HG03039 (cell line): ENCODE measurements around the gene FTSJ1.
"Not testable (repeated sequence)": the region's sequence is repeated elsewhere in the genome, so short reads cannot be mapped to it uniquely, and the experiment has no call there.

Experiments
- ATAC-seq: cut with Tn5 transposase; IDR thresholded peaks from one replicate; pipeline ENCODE4 v1.9.1; 2021; ENCODE audit warnings: mild to moderate bottlenecking, moderate library complexity; ENCODE audit not compliant: unreplicated experiment

The FTSJ1 gene

GRCh38 chrX:48492293-48492910 is 16.4 kb downstream of the FTSJ1 start:
- ATAC-seq = no peak

- ATAC-seq = no peak
Measured at GRCh38 chrX:48493890-48494364, 17.9 kb downstream of the FTSJ1 start.

- ATAC-seq = no peak
Measured at GRCh38 chrX:48496660-48497059, 20.7 kb downstream of the FTSJ1 start.

DNA sequence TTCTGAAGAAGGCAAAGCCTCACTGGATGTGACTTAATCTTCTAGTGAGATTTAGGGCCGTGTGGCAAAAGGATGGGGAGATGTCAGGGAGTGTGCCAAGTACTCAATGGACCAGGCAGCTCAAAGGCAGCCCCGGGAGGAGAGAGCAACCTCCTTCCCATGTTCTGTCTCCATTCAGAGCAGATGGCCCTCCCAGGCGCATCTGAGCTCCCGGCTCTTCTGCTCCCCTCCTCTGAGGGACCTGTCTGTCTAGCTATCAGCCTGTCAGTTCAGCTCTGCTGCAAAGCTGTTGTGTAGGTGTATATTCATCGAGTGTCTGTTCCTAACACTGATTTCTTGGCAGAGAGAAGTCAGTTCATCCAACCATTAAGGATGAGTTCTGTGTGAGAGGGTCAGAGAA is 21.9 kb downstream of the FTSJ1 start:
- ATAC-seq = no peak

GRCh38 chrX:48498374-48498809 is 22.4 kb downstream of the FTSJ1 start:
- no peak for ATAC-seq

DNA sequence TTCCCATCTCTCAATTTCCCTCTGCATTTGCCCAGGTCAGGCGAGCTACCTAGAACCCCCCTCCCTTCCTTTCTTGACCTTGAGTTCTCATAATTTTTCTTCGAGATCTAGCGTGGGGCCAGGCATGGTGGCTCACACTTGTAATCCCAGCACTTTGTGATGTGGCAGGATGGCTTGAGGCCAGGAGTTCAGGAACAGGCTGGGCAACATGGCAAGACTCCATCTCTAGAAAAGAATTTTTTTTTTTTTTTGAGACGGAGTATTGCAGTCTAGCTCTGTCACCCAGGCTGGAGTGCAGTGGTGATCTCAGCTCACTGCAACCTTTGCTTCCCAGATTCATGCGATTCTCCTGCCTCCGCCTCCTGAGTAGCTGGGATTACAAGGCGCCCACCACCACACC is 28.3 kb downstream of the FTSJ1 start:
- no peak for ATAC-seq

DNA sequence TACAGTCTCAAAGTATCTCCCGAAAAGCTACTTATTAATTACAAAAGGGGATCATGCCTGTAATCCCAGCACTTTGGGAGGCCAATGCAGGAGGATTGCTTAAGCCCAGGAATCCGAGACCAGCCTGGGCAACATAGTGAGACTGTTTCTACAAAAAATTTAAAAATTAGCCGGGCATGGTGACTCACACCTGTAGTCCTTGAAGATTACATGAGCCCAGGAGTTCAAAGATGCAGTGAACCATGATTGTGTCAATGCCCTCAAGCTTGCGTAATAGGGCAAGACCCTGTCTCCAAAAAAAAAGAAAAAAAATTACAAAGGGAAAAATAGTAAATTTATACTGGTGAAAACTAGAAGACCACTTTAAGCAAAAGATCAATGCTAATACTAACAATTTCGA is 29.5 kb downstream of the FTSJ1 start:
- ATAC-seq = no peak

DNA sequence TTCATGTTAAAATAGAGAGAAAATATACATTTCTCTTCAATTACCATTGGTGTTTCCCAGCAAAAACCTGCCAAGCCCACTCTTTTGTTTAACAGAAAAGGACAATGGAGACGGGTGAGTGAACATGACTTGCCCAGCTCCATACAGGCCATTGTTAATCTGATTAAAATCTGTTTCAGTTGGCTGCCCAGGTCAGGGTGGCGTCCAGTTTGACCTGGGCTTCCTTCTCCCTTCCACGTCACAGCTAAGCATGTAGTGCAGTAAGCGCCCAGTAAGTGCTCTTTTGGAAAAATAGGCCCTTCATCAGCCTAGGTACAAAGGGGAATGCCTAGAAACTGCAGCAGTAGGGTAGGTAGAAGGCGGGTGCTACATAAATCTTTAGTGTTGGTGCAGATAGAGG is 31.2 kb downstream of the FTSJ1 start:
- no peak for ATAC-seq

- ATAC-seq = peak; percentile 78
Measured at GRCh38 chrX:48508400-48509244, 32.6 kb downstream of the FTSJ1 start, which contains the start of gene PORCN. Gene PORCN, plus strand, starts transcription at chrX:48508992. Its CDS starts 829 bp downstream, at chrX:48509821.

DNA sequence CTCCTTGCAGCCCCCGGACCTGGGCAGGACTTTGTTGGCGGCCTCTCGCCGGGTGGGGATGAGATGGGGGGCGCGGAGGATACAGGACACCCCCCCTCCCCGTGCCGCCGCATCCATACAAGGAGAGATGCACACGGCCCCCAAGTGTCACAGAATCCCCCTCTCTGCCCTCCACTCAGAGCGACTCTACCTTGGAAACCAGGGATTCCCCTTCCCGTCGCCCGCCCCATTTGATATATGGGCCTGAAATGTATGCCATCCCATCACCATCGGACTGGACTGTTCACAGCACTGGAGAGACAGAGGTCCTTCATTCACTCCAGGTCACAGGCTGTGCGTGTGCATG is 33.2 kb downstream of the FTSJ1 start:
- no peak for ATAC-seq

- no peak for ATAC-seq
Measured at GRCh38 chrX:48509619-48510018, 33.6 kb downstream of the FTSJ1 start.

DNA sequence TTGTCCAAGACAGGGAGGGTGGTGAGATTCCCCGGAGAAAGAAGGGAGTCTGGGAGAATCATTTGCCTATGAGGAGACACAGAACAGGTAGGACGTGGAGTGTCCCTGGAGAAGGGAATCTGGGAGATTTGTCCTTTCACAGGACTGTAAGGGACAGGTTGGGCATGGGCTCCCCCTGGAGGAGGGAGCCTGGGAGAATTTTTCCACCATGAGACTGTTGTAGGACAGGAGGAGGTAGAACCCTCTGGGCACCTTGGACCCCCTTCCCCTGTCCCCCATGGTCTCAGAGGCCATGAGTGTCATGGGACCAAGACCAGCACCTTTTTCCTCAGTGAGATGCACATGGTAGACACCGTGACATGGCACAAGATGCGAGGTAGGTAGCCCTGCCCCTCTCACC is 35.6 kb downstream of the FTSJ1 start:
- ATAC-seq = no peak

DNA sequence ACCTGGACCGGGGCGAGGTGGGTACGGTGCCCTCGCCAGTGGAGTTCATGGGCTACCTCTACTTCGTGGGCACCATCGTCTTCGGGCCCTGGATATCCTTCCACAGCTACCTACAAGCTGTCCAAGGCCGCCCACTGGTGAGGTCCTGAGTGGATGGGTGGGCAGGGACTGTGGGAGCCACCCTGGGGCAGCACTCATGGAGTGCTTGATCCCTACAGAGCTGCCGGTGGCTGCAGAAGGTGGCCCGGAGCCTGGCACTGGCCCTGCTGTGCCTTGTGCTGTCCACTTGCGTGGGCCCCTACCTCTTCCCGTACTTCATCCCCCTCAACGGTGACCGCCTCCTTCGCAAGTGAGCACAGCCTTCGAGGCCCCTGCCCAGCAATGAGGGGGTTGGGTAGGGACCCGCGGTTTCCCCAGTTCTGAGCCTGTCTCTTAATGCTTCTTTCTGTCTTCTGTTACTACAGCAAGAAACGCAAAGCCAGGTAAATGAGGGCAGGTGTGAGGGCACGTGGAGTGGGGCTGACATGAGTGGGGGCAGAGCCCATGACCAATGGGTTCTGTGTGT is 36.5 kb downstream of the FTSJ1 start:
- ATAC-seq = no peak

DNA sequence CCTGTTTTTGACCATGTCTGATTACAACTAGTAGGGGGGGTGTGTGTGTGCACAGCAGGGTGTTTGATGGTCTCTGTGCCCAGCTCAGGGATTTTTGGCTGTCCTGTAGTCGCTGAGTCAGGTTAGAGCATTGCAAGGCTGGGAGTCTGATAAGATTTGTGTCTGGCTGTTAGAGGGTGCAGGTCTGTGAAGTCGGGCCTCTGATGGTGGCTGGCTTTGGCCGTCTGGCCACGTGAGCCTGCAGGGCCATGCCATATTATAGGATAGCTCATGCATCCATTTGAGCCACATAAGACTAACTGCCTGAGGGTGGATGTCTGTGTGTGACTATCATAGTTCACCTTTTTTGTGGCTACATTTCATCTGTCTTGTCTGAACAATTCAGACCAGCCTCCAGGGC is 37.7 kb downstream of the FTSJ1 start:
- no peak for ATAC-seq

GRCh38 chrX:48514126-48514806 is 38.3 kb downstream of the FTSJ1 start:
- no peak for ATAC-seq

- ATAC-seq = no peak
Measured at GRCh38 chrX:48514868-48515460, 39.0 kb downstream of the FTSJ1 start.

- ATAC-seq = no peak
Measured at GRCh38 chrX:48515842-48516241, 39.8 kb downstream of the FTSJ1 start.

GRCh38 chrX:48516285-48516684 is 40.3 kb downstream of the FTSJ1 start:
- no peak for ATAC-seq

DNA sequence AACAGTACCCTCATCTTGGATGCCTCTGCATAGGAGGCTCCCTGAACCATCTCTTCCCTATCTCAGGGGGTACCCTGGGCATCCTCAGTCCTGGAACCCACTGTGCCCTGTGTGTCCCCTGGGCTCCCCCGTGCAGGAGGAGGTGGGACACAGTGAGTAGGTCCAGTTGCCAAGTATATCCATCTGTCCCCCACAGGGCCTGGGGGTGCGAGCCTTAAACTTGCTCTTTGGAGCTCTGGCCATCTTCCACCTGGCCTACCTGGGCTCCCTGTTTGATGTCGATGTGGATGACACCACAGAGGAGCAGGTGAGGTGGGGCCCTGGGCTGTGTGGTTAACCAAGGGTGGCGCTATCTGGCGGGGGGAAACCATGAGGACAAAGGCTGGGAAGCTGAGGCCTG is 41.0 kb downstream of the FTSJ1 start:
- ATAC-seq = no peak

GRCh38 chrX:48519481-48519880 is 43.5 kb downstream of the FTSJ1 start:
- not testable (repeated sequence) for ATAC-seq

- ATAC-seq = no peak
Measured at GRCh38 chrX:48520455-48520854, 44.5 kb downstream of the FTSJ1 start.
